Stomach (tissue), 9 donors: Measurements from ENCODE around the gene ITGA2. TPM values are rescaled to one million over a fixed set of nuclear protein-coding genes. Genes with fewer than 3 reads are reported as not detected.

Experiments used
- DNase-seq, 2 donors: peaks; one replicate each; pipeline versions ENCODE4 v3.0.0 to v3.0.0-alpha.2; 2013 to 2019
- H3K27ac ChIP-seq, 5 donors: fragments of 200-600 bp in 4 of 5; sonication (generic) in 4 of 5; one replicate each; pipeline ENCODE4 v1.5.1; 2013 to 2019; ENCODE audit warnings: mild to moderate bottlenecking in 1 of 5, moderate library complexity in 1 of 5
- H3K27me3 ChIP-seq, 3 donors: fragments of 200-600 bp; sonication (generic); one replicate each; pipeline ENCODE4 v1.5.1; 2017 to 2019; ENCODE audit warnings: mixed run types in 1 of 3
- H3K36me3 ChIP-seq, 4 donors: fragments of 200-600 bp; sonication (generic); 1 replicate in 3 of 4; 2 replicates in 1 of 4; pipeline ENCODE4 v1.5.1; 2016 to 2019
- H3K4me1 ChIP-seq, 4 donors: fragments of 200-600 bp; sonication (generic); one replicate each; pipeline ENCODE4 v1.5.1; 2016 to 2019
- H3K4me3 ChIP-seq, 4 donors: fragments of 200-600 bp; sonication (generic) in 3 of 4; one replicate each; pipeline ENCODE4 v1.5.1; 2016 to 2019; ENCODE audit warnings: mild to moderate bottlenecking in 1 of 4
- H3K9me3 ChIP-seq, 4 donors: fragments of 200-600 bp; sonication (generic); one replicate each; pipeline ENCODE4 v1.5.1; 2016 to 2019
- CTCF ChIP-seq, 7 experiments: fragments of 450-650 bp in 4 of 7; fragments of 200-600 bp in 3 of 7; sonication (generic) in 3 of 7; IDR thresholded peaks; one replicate each; pipeline ENCODE4 v1.5.1; 2016 to 2019; ENCODE audit warnings: antibody characterized with exemption in 7 of 7, control low read depth in 2 of 7, mild to moderate bottlenecking in 1 of 7
- EP300 ChIP-seq: sonication (generic); formaldehyde crosslinking; IDR thresholded peaks from one replicate; pipeline ENCODE4 v1.6.1; 2017; ENCODE audit warnings: antibody characterized with exemption
- POLR2A ChIP-seq, 4 donors: fragments of 450-650 bp; IDR thresholded peaks; one replicate each; pipeline ENCODE4 v1.6.1; 2016; ENCODE audit warnings: antibody characterized with exemption in 4 of 4, control low read depth in 2 of 4, mild to moderate bottlenecking in 1 of 4, moderate library complexity in 1 of 4
- POLR2AphosphoS5 ChIP-seq, 3 donors: sonication (generic); formaldehyde crosslinking; IDR thresholded peaks; one replicate each; pipeline ENCODE4 v1.6.1; 2016; ENCODE audit warnings: antibody characterized with exemption in 3 of 3
- WGBS, 5 donors: extraction: QIAGEN DNeasy Blood & Tissue Kit in 3 of 5; methylation state at CpG; one replicate each; pipeline versions ENCODE4 v1.1.5 to v1.1.7; 2013 to 2018; 5-methylcytosine and 5-hydroxymethylcytosine counted together
- intact Hi-C: fragments of 100-400 bp; cut with DNase I; formaldehyde crosslinking; loops from one replicate; pipeline ENCODE4 v1.15.1; 2023; ENCODE audit warnings: low total_unique reads
- polyA plus RNA-seq, 3 donors: library from polyadenylated mRNA; stranded (reverse); fragments of 200-250 nt; gene quantifications; one replicate each; pipeline ENCODE4 v1.2.3, GENCODE V29; 2013
- total RNA-seq, 5 donors: library from RNA; depleted of rRNA; stranded (reverse); fragments of >200 nt; gene quantifications; one replicate each; pipeline versions ENCODE4 v1.1.0 to v1.2.3, GENCODE V29; 2014 to 2016
- donor health status: healthy with polysubstance abuse.
- donor health status: Bipolar disorder and iron deficiency.
- donor health status: healthy.

The ITGA2 gene
- total and polyA plus RNA-seq, 8 donors = 0.58 to 8.3 (median 3.3) TPM

DNA sequence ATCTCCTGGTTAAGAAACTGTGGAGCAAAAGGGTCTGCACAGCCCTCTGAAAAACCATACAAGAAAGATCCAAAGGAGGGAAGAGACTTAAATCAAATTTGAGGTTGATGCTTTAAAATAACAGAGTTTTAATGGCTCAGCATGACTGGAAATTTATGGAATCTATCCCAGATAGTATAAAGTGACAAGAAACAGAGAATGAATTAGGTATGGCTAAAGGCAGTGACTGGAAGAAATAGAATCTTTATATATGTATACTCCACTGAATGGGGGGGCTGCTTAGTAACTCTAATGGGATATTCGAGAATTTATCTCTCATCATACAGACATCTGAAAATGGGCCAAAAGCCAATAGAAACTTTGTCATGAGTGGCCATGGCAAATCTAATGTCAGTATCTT lies 138.0 kb downstream of the ITGA2 start:
- H3K27me3 ChIP-seq = no peaks in the 10 kb centered on the region
- intact Hi-C loops = no loop called here
- no peak for DNase-seq
- no peak overlapping the region for H3K27ac ChIP-seq
- no peaks in the 10 kb centered on the region for H3K36me3 ChIP-seq
- 0 to 89% (median 45%) methylated on average over 1 of the region's 1 CpG for WGBS, 5 donors
- no peaks in the 10 kb centered on the region for H3K9me3 ChIP-seq
- no peak overlapping the region for H3K4me3 ChIP-seq
- no peak for TF ChIP-seq CTCF (IDR thresholded peaks at IDR 0.05)
- TF ChIP-seq EP300 = no peak
- TF ChIP-seq POLR2A (IDR thresholded peaks at IDR 0.05) = no peak
- TF ChIP-seq POLR2AphosphoS5 (IDR thresholded peaks at IDR 0.05) = no peak
- H3K4me1 ChIP-seq = no peaks in the 10 kb centered on the region

DNA sequence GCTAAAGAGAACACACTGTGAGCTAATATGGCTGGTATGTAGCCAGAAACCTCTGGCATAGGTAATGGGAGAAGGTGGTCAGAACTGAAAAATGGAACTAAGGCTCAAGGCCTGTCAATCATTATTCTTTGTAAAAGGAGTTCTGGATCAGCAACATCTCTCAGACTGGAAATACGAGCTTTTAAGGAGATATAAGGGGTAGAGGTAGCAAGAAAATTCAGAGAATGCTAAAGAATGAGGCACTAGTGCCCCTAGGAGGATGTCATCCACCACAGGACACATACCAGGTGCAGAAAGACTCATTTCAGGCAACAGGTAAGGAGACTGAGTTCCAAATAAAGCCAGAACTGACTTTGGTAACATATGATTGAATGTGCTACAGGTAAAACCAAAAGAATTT lies 139.3 kb downstream of the ITGA2 start:
- intact Hi-C loops = no loop called here
- H3K9me3 ChIP-seq = no peaks in the 10 kb centered on the region
- DNase-seq = no peak
- H3K36me3 ChIP-seq = no peaks in the 10 kb centered on the region
- H3K4me1 ChIP-seq = no peaks in the 10 kb centered on the region
- 67 to 83% (median 74%) methylated on average over 1 of the region's 1 CpG for WGBS, 5 donors
- no peak for TF ChIP-seq POLR2A (IDR thresholded peaks at IDR 0.05)
- TF ChIP-seq EP300 = no peak
- TF ChIP-seq POLR2AphosphoS5 (IDR thresholded peaks at IDR 0.05) = no peak
- TF ChIP-seq CTCF (IDR thresholded peaks at IDR 0.05) = no peak
- H3K27ac ChIP-seq = no peak overlapping the region
- H3K4me3 ChIP-seq = no peak overlapping the region
- no peaks in the 10 kb centered on the region for H3K27me3 ChIP-seq

- Histone ChIP-seq H3K9me3 (no peaks in the 10 kb centered on the region), H3K27me3 (no peaks in the 10 kb centered on the region), H3K27ac (no peak overlapping the region), H3K36me3 (no peaks in the 10 kb centered on the region), H3K4me3 (no peak overlapping the region), H3K4me1 (no peaks in the 10 kb centered on the region)
- no peak for TF ChIP-seq POLR2AphosphoS5 (IDR thresholded peaks at IDR 0.05)
- TF ChIP-seq CTCF (IDR thresholded peaks at IDR 0.05) = no peak
- no peak for TF ChIP-seq POLR2A (IDR thresholded peaks at IDR 0.05)
- TF ChIP-seq EP300 = no peak
- no peak for DNase-seq
- intact Hi-C loops = no loop called here
- WGBS, 5 donors = 40 to 55% (median 53%) methylated on average over 2 of the region's 2 CpGs
These were observed 141.1 kb downstream of the ITGA2 start for GRCh38 chr5:53130266-53130665.

- no peak overlapping the region for H3K4me3 ChIP-seq
- H3K4me1 ChIP-seq = no peaks in the 10 kb centered on the region
- H3K9me3 ChIP-seq = no peaks in the 10 kb centered on the region
- intact Hi-C loops = no loop called here
- no peak for DNase-seq
- H3K27me3 ChIP-seq = no peaks in the 10 kb centered on the region
- TF ChIP-seq CTCF (IDR thresholded peaks at IDR 0.05) = no peak
- TF ChIP-seq EP300 = no peak
- no peak for TF ChIP-seq POLR2AphosphoS5 (IDR thresholded peaks at IDR 0.05)
- TF ChIP-seq POLR2A (IDR thresholded peaks at IDR 0.05) = no peak
- no peak overlapping the region for H3K27ac ChIP-seq
- H3K36me3 ChIP-seq = no peaks in the 10 kb centered on the region
- 77 to 94% (median 87%) methylated on average over 1 of the region's 1 CpG for WGBS, 5 donors
These were observed 143.9 kb downstream of the ITGA2 start for GRCh38 chr5:53133020-53133419.

Other genes with a start within 250 kb of the ITGA2 start
- 100 to 1,000 TPM in 3 of 5 donors, 10 to 100 TPM in 2; 71.4 to 507 (median 145) TPM for gene ITGA1, start 201.4 kb upstream of the ITGA2 start, total RNA-seq
- 10 to 100 TPM in 1 of 3 donors, 1 to 10 TPM in 2; 2.7 to 11.9 (median 2.9) TPM for gene ITGA1, start 201.4 kb upstream of the ITGA2 start, polyA plus RNA-seq
- gene PELO, start 201.4 kb upstream of the ITGA2 start, total RNA-seq = 10 to 100 TPM in 4 of 5 donors, 1 to 10 TPM in 1; 5.8 to 62.2 (median 12.8) TPM
- 10 to 100 TPM in 2 of 3 donors, 1 to 10 TPM in 1; 6.4 to 13.4 (median 12.3) TPM for gene PELO, start 201.4 kb upstream of the ITGA2 start, polyA plus RNA-seq
- gene MOCS2, start 120.4 kb downstream of the ITGA2 start, total RNA-seq = 10 to 100 TPM; 15.8 to 41.1 (median 26.6) TPM
- gene MOCS2, start 120.4 kb downstream of the ITGA2 start, polyA plus RNA-seq = 10 to 100 TPM; 46.1 to 96.4 (median 89.2) TPM